ENCODE data around the gene GPR153. TPM values are rescaled to one million over a fixed set of nuclear protein-coding genes. Genes with fewer than 3 reads are reported as not detected.
A peak's percentile ranks its signal among the peaks of the same experiment; 100 is the strongest.

The GPR153 gene
- total RNA-seq, 3 donors from 2014 or later = 0.50 to 0.52 (median 0.51) TPM

- no peaks in the 10 kb centered on the region for H3K9me3 Mint-ChIP-seq
- no peaks in the 10 kb centered on the region for H3K36me3 Mint-ChIP-seq (ENCODE audit: insufficient read depth)
- no peak overlapping the region for H3K4me3 Mint-ChIP-seq
- H3K4me1 Mint-ChIP-seq (ENCODE audit: low read depth) = no peaks in the 10 kb centered on the region
- ATAC-seq = no peak
- DNase-seq = no peak
- peaks cover 2% of the 10 kb centered on the region for H3K27me3 Mint-ChIP-seq (ENCODE audit: low read depth)
These were observed 7.5 kb upstream of the GPR153 start for GRCh38 chr1:6268415-6268814.

GRCh38 chr1:6267686-6268322 lies 6.9 kb upstream of the GPR153 start:
- Mint-ChIP-seq H3K36me3 (ENCODE audit: insufficient read depth) (no peaks in the 10 kb centered on the region), H3K9me3 (no peaks in the 10 kb centered on the region), H3K27me3 (ENCODE audit: low read depth) (peaks cover 2% of the 10 kb centered on the region), H3K4me3 (no peak overlapping the region), H3K4me1 (ENCODE audit: low read depth) (no peaks in the 10 kb centered on the region)
- DNase-seq (no peak), ATAC-seq (no peak)

GRCh38 chr1:6266641-6267040 lies 5.7 kb upstream of the GPR153 start:
- ATAC-seq = no peak

GRCh38 chr1:6265151-6265550 lies 4.3 kb upstream of the GPR153 start:
- ATAC-seq = no peak
- DNase-seq = no peak
- H3K27me3 Mint-ChIP-seq (ENCODE audit: low read depth) = peaks cover 7% of the 10 kb centered on the region
- peaks cover 4% of the 10 kb centered on the region for H3K4me1 Mint-ChIP-seq (ENCODE audit: low read depth)
- H3K36me3 Mint-ChIP-seq (ENCODE audit: insufficient read depth) = no peaks in the 10 kb centered on the region
- H3K9me3 Mint-ChIP-seq = no peaks in the 10 kb centered on the region
- no peak overlapping the region for H3K4me3 Mint-ChIP-seq

More at GRCh38 chr1:6266641-6267040, 5.7 kb upstream of the GPR153 start:
- H3K27me3 Mint-ChIP-seq (ENCODE audit: low read depth) = peaks cover 7% of the 10 kb centered on the region
- no peaks in the 10 kb centered on the region for H3K36me3 Mint-ChIP-seq (ENCODE audit: insufficient read depth)
- no peak overlapping the region for H3K4me3 Mint-ChIP-seq
- peaks cover 2% of the 10 kb centered on the region for H3K4me1 Mint-ChIP-seq (ENCODE audit: low read depth)
- H3K9me3 Mint-ChIP-seq = no peaks in the 10 kb centered on the region
- no peak for DNase-seq

- Mint-ChIP-seq H3K4me1 (ENCODE audit: low read depth) (peaks cover 4% of the 10 kb centered on the region), H3K9me3 (no peaks in the 10 kb centered on the region), H3K4me3 (no peak overlapping the region), H3K27me3 (ENCODE audit: low read depth) (peaks cover 14% of the 10 kb centered on the region), H3K36me3 (ENCODE audit: insufficient read depth) (no peaks in the 10 kb centered on the region)
- no peak for ATAC-seq
- DNase-seq = no peak
These were observed 2.8 kb upstream of the GPR153 start for GRCh38 chr1:6263716-6264115.

- ATAC-seq (no peak), DNase-seq (no peak)
- Mint-ChIP-seq H3K9me3 (no peaks in the 10 kb centered on the region), H3K27me3 (ENCODE audit: low read depth) (peaks cover 14% of the 10 kb centered on the region), H3K4me1 (ENCODE audit: low read depth) (peaks cover 4% of the 10 kb centered on the region), H3K4me3 (no peak overlapping the region), H3K36me3 (ENCODE audit: insufficient read depth) (no peaks in the 10 kb centered on the region)
These were observed 1.9 kb upstream of the GPR153 start for GRCh38 chr1:6262555-6263420.

GRCh38 chr1:6261615-6261995 lies 707 bp upstream of the GPR153 start:
- peaks cover 4% of the 10 kb centered on the region for H3K4me1 Mint-ChIP-seq (ENCODE audit: low read depth)
- DNase-seq = no peak
- ATAC-seq = no peak
- H3K4me3 Mint-ChIP-seq = peak overlapping the region; percentile 60
- H3K36me3 Mint-ChIP-seq (ENCODE audit: insufficient read depth) = no peaks in the 10 kb centered on the region
- peaks cover 14% of the 10 kb centered on the region for H3K27me3 Mint-ChIP-seq (ENCODE audit: low read depth)
- no peaks in the 10 kb centered on the region for H3K9me3 Mint-ChIP-seq

- Mint-ChIP-seq H3K36me3 (ENCODE audit: insufficient read depth) (no peaks in the 10 kb centered on the region), H3K9me3 (no peaks in the 10 kb centered on the region), H3K4me1 (ENCODE audit: low read depth) (peaks cover 4% of the 10 kb centered on the region), H3K4me3 (no peak overlapping the region), H3K27me3 (ENCODE audit: low read depth) (peaks cover 14% of the 10 kb centered on the region)
- peak; percentile 38 to 46 for ATAC-seq
- no peak for DNase-seq
These were observed 414 bp downstream of the GPR153 start for GRCh38 chr1:6260433-6260934.

- no peaks in the 10 kb centered on the region for H3K9me3 Mint-ChIP-seq
- H3K4me3 Mint-ChIP-seq = peak overlapping the region; percentile 38
These were observed 1.2 kb downstream of the GPR153 start for GRCh38 chr1:6259491-6260362.

GRCh38 chr1:6258675-6259074 lies 2.2 kb downstream of the GPR153 start:
- H3K9me3 Mint-ChIP-seq = no peaks in the 10 kb centered on the region
- ATAC-seq (no peak), DNase-seq (no peak)
- peaks cover 15% of the 10 kb centered on the region for H3K27me3 Mint-ChIP-seq (ENCODE audit: low read depth)
- H3K36me3 Mint-ChIP-seq (ENCODE audit: insufficient read depth) = no peaks in the 10 kb centered on the region
- H3K4me1 Mint-ChIP-seq (ENCODE audit: low read depth) = peaks cover 4% of the 10 kb centered on the region
- peak overlapping the region; percentile 6 for H3K4me3 Mint-ChIP-seq

More at GRCh38 chr1:6259491-6260362, 1.2 kb downstream of the GPR153 start:
- peak; percentile 51 to 67 for ATAC-seq
- peaks cover 4% of the 10 kb centered on the region for H3K4me1 Mint-ChIP-seq (ENCODE audit: low read depth)
- peaks cover 14% of the 10 kb centered on the region for H3K27me3 Mint-ChIP-seq (ENCODE audit: low read depth)
- DNase-seq = peak; percentile 73
- H3K36me3 Mint-ChIP-seq (ENCODE audit: insufficient read depth) = no peaks in the 10 kb centered on the region

GRCh38 chr1:6257541-6258069 lies 3.3 kb downstream of the GPR153 start:
- Mint-ChIP-seq H3K27me3 (ENCODE audit: low read depth) (peaks cover 18% of the 10 kb centered on the region), H3K36me3 (ENCODE audit: insufficient read depth) (no peaks in the 10 kb centered on the region), H3K9me3 (no peaks in the 10 kb centered on the region), H3K4me1 (ENCODE audit: low read depth) (peaks cover 4% of the 10 kb centered on the region), H3K4me3 (no peak overlapping the region)
- ATAC-seq (no peak), DNase-seq (no peak)

- Mint-ChIP-seq H3K9me3 (no peaks in the 10 kb centered on the region), H3K36me3 (ENCODE audit: insufficient read depth) (no peaks in the 10 kb centered on the region), H3K4me1 (ENCODE audit: low read depth) (peaks cover 2% of the 10 kb centered on the region), H3K27me3 (ENCODE audit: low read depth) (peaks cover 22% of the 10 kb centered on the region), H3K4me3 (no peak overlapping the region)
- no peak for ATAC-seq
- DNase-seq = no peak
These were observed 4.3 kb downstream of the GPR153 start for GRCh38 chr1:6256645-6257044.

- peaks cover 2% of the 10 kb centered on the region for H3K4me1 Mint-ChIP-seq (ENCODE audit: low read depth)
These were observed 6.2 kb downstream of the GPR153 start for GRCh38 chr1:6254691-6255090.

GRCh38 chr1:6253380-6253779 lies 7.5 kb downstream of the GPR153 start:
- no peak for ATAC-seq
- H3K4me3 Mint-ChIP-seq = no peak overlapping the region
- no peaks in the 10 kb centered on the region for H3K36me3 Mint-ChIP-seq (ENCODE audit: insufficient read depth)
- peaks cover 2% of the 10 kb centered on the region for H3K4me1 Mint-ChIP-seq (ENCODE audit: low read depth)
- H3K27me3 Mint-ChIP-seq (ENCODE audit: low read depth) = peaks cover 35% of the 10 kb centered on the region
- no peaks in the 10 kb centered on the region for H3K9me3 Mint-ChIP-seq
- DNase-seq = no peak

More at GRCh38 chr1:6254691-6255090, 6.2 kb downstream of the GPR153 start:
- Mint-ChIP-seq H3K9me3 (no peaks in the 10 kb centered on the region), H3K27me3 (ENCODE audit: low read depth) (peaks cover 38% of the 10 kb centered on the region), H3K36me3 (ENCODE audit: insufficient read depth) (no peaks in the 10 kb centered on the region), H3K4me3 (no peak overlapping the region)
- DNase-seq = no peak
- no peak for ATAC-seq
